HCT116 (cell line): ENCODE measurements around the gene RAP1A. TPM values are rescaled to one million over a fixed set of nuclear protein-coding genes. Genes with fewer than 3 reads are reported as not detected.

Source experiments
- ATAC-seq: fragments of 200-7000 bp; cut with Tn5 transposase; 2 replicates; pipeline ENCODE4 v1.9.1; 2020; ENCODE audit warnings: mild to moderate bottlenecking, moderate library complexity
- BruUV-seq: library from RNA; stranded (reverse); fragments of 400-500 nt; replicated peaks from 2 replicates; lab custom pipeline; 2021; lab: Mats Ljungman, UMichigan
- CTCF ChIA-PET: fragments of 300-600 bp; sonication (Branson Sonifier 250); formaldehyde crosslinking; loops from one replicate; lab custom pipeline; 2021; ENCODE audit warnings: antibody characterized with exemption; lab: Charles Lee
- POLR2A ChIA-PET: fragments of 300-600, 350-600 bp; sonication (Branson Sonifier 250); formaldehyde crosslinking; loops from one replicate; lab custom pipeline; 2021; ENCODE audit warnings: antibody characterized with exemption; lab: Charles Lee
- RAD21 ChIA-PET, 2 experiments: fragments of 300-600 bp; sonication (Branson Sonifier 250); formaldehyde crosslinking; loops; one replicate each; lab custom pipeline; 2023; ENCODE audit warnings: low total read pairs in 2 of 2; ENCODE audit not compliant: uncharacterized antibody in 2 of 2, unreplicated experiment in 2 of 2, low non-redundant PET in 1 of 2; lab: Charles Lee
- DNase-seq: peaks from one replicate; pipeline ENCODE4 v3.0.0-alpha.2; 2010; ENCODE audit warnings: low read depth, low spot score
- H2AFZ ChIP-seq: fragments of 200-600 bp; shearing (Covaris generic), sonication (generic); 2 replicates; pipeline ENCODE4 v1.6.1; 2017; ENCODE audit warnings: low read depth, mixed run types, mixed read lengths, antibody characterized with exemption, low read length; ENCODE audit not compliant: poor library complexity, severe bottlenecking
- H3K27ac ChIP-seq: 2 replicates; pipeline ENCODE4 v1.5.1; 2012; ENCODE audit warnings: low read depth, low read length
- H3K27me3 ChIP-seq: fragments of 200-600 bp; sonication (generic); 2 replicates; pipeline ENCODE4 v1.6.1; 2016; ENCODE audit warnings: mixed run types, low read length, mixed read lengths; ENCODE audit not compliant: insufficient read depth
- H3K36me3 ChIP-seq, 2 experiments: fragments of 200-500 bp in 1 of 2; fragments of 200-600 bp in 1 of 2; sonication (Bioruptor generic) in 1 of 2; sonication (generic) in 1 of 2; 2 replicates each; pipeline versions ENCODE4 v1.5.1 to v1.6.1; 2014 to 2016; ENCODE audit warnings: low read length in 2 of 2, inconsistent platforms in 1 of 2, mixed read lengths in 1 of 2, mixed run types in 1 of 2; ENCODE audit not compliant: insufficient read depth in 2 of 2, control insufficient read depth in 1 of 2
- H3K4me1 ChIP-seq, 2 experiments: fragments of 200-600 bp in 1 of 2; sonication (generic) in 1 of 2; 2 replicates each; pipeline versions ENCODE4 v1.5.1 to v1.6.1; 2012 to 2017; ENCODE audit warnings: low read length in 2 of 2, inconsistent platforms in 1 of 2, mild to moderate bottlenecking in 1 of 2, mixed read lengths in 1 of 2, mixed run types in 1 of 2, moderate library complexity in 1 of 2; ENCODE audit not compliant: insufficient read depth in 2 of 2, control insufficient read depth in 1 of 2
- H3K4me2 ChIP-seq: fragments of 200-600 bp; sonication (generic); 2 replicates; pipeline ENCODE4 v1.6.1; 2017; ENCODE audit warnings: mixed run types, low read length, mixed read lengths
- H3K4me3 ChIP-seq, 2 experiments: fragments of 200-600 bp in 1 of 2; sonication (generic) in 1 of 2; replicated peaks in 1 of 2; 2 replicates each; pipeline ENCODE4 v1.5.1; 2011 to 2016; ENCODE audit warnings: low read length in 2 of 2, control low read depth in 1 of 2, low read depth in 1 of 2, mild to moderate bottlenecking in 1 of 2, mixed read lengths in 1 of 2, mixed run types in 1 of 2
- H3K79me2 ChIP-seq: fragments of 200-600 bp; sonication (generic); 2 replicates; pipeline ENCODE4 v1.6.1; 2017; ENCODE audit warnings: mild to moderate bottlenecking, mixed run types, low read length, moderate library complexity, mixed read lengths; ENCODE audit not compliant: insufficient read depth
- H3K9ac ChIP-seq: fragments of 200-600 bp; sonication (generic); 2 replicates; pipeline ENCODE4 v1.6.1; 2016; ENCODE audit warnings: low read length, mixed read lengths
- H3K9me2 ChIP-seq: fragments of 200-600 bp; sonication (generic), shearing (Covaris generic); 2 replicates; pipeline ENCODE4 v1.6.1; 2017; ENCODE audit warnings: mixed run types, mild to moderate bottlenecking, moderate library complexity; ENCODE audit not compliant: insufficient read depth
- H3K9me3 ChIP-seq, 2 experiments: fragments of 200-500 bp in 1 of 2; fragments of 200-600 bp in 1 of 2; sonication (Bioruptor generic) in 1 of 2; sonication (generic) in 1 of 2; 2 replicates each; pipeline ENCODE4 v1.6.1; 2014 to 2017; ENCODE audit warnings: low read length in 2 of 2, mixed read lengths in 2 of 2, inconsistent platforms in 1 of 2, low read depth in 1 of 2, mild to moderate bottlenecking in 1 of 2, mixed run types in 1 of 2, moderate library complexity in 1 of 2; ENCODE audit not compliant: control insufficient read depth in 1 of 2, insufficient read depth in 1 of 2
- H4K20me1 ChIP-seq: fragments of 200-600 bp; sonication (generic), shearing (Covaris generic); 2 replicates; pipeline ENCODE4 v1.6.1; 2017; ENCODE audit warnings: mixed run types, mild to moderate bottlenecking, moderate library complexity; ENCODE audit not compliant: insufficient read depth
- ATF3 ChIP-seq: IDR thresholded peaks from 2 replicates; pipeline ENCODE4 v1.6.1; 2012
- CBX3 ChIP-seq: IDR thresholded peaks from 2 replicates; pipeline ENCODE4 v1.6.1; 2012; ENCODE audit warnings: low read depth
- EZH2 ChIP-seq: fragments of 200-600 bp; sonication (generic); IDR thresholded peaks from 2 replicates; pipeline ENCODE4 v1.6.1; 2017; ENCODE audit warnings: antibody characterized with exemption, mixed run types
- EZH2phosphoT487 ChIP-seq: fragments of 200-600 bp; IDR thresholded peaks from 2 replicates; pipeline ENCODE4 v1.6.1; 2018; ENCODE audit warnings: antibody characterized with exemption, borderline replicate concordance
- FOSL1 ChIP-seq: IDR thresholded peaks from 2 replicates; pipeline ENCODE4 v1.6.1; 2012; ENCODE audit warnings: low read depth
- JUND ChIP-seq: IDR thresholded peaks from 2 replicates; pipeline ENCODE4 v1.6.1; 2012
- MAX ChIP-seq: IDR thresholded peaks from 2 replicates; pipeline ENCODE4 v1.6.1; 2012
- POLR2AphosphoS5 ChIP-seq: IDR thresholded peaks from 2 replicates; pipeline ENCODE4 v1.6.1; 2011; ENCODE audit warnings: mild to moderate bottlenecking, low read depth, low read length, moderate library complexity
- SIN3A ChIP-seq: IDR thresholded peaks from 2 replicates; pipeline ENCODE4 v1.6.1; 2012; ENCODE audit warnings: low read depth
- SRF ChIP-seq: IDR thresholded peaks from 2 replicates; pipeline ENCODE4 v1.6.1; 2012; ENCODE audit warnings: low read depth
- YY1 ChIP-seq: IDR thresholded peaks from 2 replicates; pipeline ENCODE4 v1.6.1; 2011; ENCODE audit warnings: low read length, low read depth, moderate library complexity, mild to moderate bottlenecking; ENCODE audit not compliant: insufficient replicate concordance; ENCODE audit errors: extremely low read depth
- ZBTB33 ChIP-seq: IDR thresholded peaks from 2 replicates; pipeline ENCODE4 v1.6.1; 2011; ENCODE audit warnings: mild to moderate bottlenecking, low read length, moderate library complexity; ENCODE audit not compliant: insufficient replicate concordance; ENCODE audit errors: extremely low read depth
- ZNF274 ChIP-seq: fragments of 200-500 bp; sonication (Bioruptor generic); IDR thresholded peaks from 2 replicates; pipeline ENCODE4 v1.6.1; 2014; ENCODE audit warnings: mild to moderate bottlenecking, low read depth, low read length, inconsistent platforms
- intact Hi-C: fragments of 100-400 bp; cut with micrococcal nuclease; formaldehyde crosslinking; loops from 2 replicates; pipeline ENCODE4 v1.10.0; 2022
- total RNA-seq: library from RNA; stranded (reverse); gene quantifications from one replicate; pipeline ENCODE4 v1.2.1, GENCODE V29; 2021; ENCODE audit not compliant: unreplicated experiment

RAP1A gene
- total RNA-seq, 1 experiment from 2014 or later, result 46.2 TPM

- no TSS peak for BruUV-seq
- ChIA-PET POLR2A (interaction anchor here (0.6 to 1.5 kb wide), 6 partner anchors 8 to 265 kb away, joined by 3 to 9 read pairs (median 5); no protein-coding TSS in a partner anchor), RAD21 (interaction anchor here (0.8 to 1.4 kb wide), 5 partner anchors 32 to 265 kb away, joined by 3 to 11 read pairs (median 8); no protein-coding TSS in a partner anchor), CTCF (interaction anchor here (0.9 to 2.3 kb wide), 15 partner anchors 8 to 272 kb away, joined by 3 to 63 read pairs (median 7); partner anchors contain the start of genes DDX20 and INKA2)
- Histone ChIP-seq H4K20me1 (no peaks in the 10 kb centered on the region), H2AFZ (peak overlapping the region; percentile 58), H3K9me3 (no peaks in the 10 kb centered on the region), H3K4me3 (no peak overlapping the region), H3K4me1 (peaks cover 0 to 8% of the 10 kb centered on the region in 2 experiments; a peak in 2 of 4 replicates), H3K79me2 (no peaks in the 10 kb centered on the region), H3K4me2 (no peak overlapping the region), H3K9ac (no peak overlapping the region), H3K36me3 (no peaks in the 10 kb centered on the region), H3K27ac (no peak overlapping the region), H3K27me3 (peaks cover 4% of the 10 kb centered on the region; the same call in 1 of the 2 replicates), H3K9me2 (no peaks in the 10 kb centered on the region)
- intact Hi-C loops, result loop anchor here (1.0 kb wide), 1 partner anchor 265 kb away; no protein-coding TSS in a partner anchor
- DNase-seq, result no peak
- ATAC-seq, result peak; percentile 49
- TF ChIP-seq POLR2AphosphoS5 (no peak), YY1 (no peak), CBX3 (no peak), EZH2phosphoT487 (no peak), MAX (no peak), JUND (no peak), ZNF274 (no peak), EZH2 (no peak), ZBTB33 (no peak), SIN3A (no peak), SRF (no peak), ATF3 (no peak), FOSL1 (no peak)
- TF ChIP-seq, all 23 proteins: peak for 0
Measured at GRCh38 chr1:111746614-111746999, 127.0 kb downstream of the RAP1A start.
